GM18909 (cell line): Measurements from ENCODE around the gene CYP17A1.
"Not testable (repeated sequence)": the region's sequence is repeated elsewhere in the genome, so short reads cannot be mapped to it uniquely, and the experiment has no call there.

Experiments
- ATAC-seq: cut with Tn5 transposase; IDR thresholded peaks from one replicate; pipeline ENCODE4 v1.9.1; 2021; ENCODE audit warnings: mild to moderate bottlenecking; ENCODE audit not compliant: unreplicated experiment, poor library complexity

The CYP17A1 gene, protein sequence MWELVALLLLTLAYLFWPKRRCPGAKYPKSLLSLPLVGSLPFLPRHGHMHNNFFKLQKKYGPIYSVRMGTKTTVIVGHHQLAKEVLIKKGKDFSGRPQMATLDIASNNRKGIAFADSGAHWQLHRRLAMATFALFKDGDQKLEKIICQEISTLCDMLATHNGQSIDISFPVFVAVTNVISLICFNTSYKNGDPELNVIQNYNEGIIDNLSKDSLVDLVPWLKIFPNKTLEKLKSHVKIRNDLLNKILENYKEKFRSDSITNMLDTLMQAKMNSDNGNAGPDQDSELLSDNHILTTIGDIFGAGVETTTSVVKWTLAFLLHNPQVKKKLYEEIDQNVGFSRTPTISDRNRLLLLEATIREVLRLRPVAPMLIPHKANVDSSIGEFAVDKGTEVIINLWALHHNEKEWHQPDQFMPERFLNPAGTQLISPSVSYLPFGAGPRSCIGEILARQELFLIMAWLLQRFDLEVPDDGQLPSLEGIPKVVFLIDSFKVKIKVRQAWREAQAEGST

DNA sequence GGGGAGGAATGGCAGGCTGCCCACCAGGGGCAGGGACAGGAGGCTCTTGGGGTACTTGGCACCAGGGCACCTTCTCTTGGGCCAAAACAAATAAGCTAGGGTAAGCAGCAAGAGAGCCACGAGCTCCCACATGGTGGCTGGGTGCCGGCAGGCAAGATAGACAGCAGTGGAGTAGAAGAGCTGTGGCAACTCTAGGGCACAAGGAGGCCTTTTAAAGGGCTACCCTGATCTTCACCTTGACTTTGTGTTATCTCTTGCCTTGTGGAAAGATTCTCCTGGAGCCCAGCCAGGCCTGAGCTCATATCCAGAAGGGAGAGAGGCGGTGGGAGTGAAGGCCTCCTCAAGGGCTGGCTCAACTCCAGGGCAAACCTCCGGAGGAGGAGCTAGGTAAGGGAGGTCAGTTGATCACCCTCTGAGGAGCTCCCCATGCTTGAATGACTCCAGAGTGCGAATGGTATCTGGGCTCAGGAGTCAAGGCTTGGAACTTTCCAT is at the start of gene CYP17A1:
Gene CYP17A1, minus strand, starts transcription at position 184 of the 492 bp plus-strand sequence. Its CDS starts 52 bp downstream, at position 132.
- ATAC-seq, result no peak

DNA sequence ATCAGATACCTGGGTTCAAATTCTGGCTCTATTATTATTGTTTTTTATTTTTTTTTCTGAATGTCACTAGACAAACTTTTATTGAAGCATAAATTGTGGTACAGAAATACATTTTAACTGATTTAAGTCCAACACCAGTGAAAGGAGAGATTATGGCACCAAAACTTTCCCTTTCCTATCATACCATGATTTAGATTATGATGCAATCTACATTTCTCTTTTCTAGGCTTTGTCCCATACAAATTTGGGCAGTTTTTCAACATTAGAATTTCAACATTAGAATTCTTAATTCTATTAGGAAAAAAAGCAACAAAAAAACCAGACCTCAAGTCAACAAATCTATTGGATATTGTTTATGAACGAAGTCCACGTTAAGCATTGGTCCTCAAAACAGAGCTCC is 43.0 kb upstream of the CYP17A1 start:
- ATAC-seq, result no peak

DNA sequence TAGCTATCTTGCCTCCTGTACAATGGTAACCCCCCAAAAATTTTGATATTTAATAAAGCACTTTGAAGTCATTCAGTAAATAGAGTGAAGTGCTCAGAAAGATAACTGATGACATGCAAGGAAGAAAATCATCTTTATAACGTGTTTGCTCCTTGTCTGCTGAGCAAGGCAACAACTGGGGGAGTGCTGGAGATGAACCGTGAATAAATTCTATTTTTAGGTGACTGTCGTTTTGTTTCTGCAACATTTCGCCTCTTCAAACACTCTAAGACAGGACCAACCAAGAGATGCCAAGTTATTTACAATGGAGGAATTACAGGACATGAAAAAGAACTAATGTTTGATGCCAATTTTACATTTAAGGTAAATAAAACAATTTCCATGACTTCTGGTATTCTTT is 41.4 kb upstream of the CYP17A1 start:
- ATAC-seq, result no peak

DNA sequence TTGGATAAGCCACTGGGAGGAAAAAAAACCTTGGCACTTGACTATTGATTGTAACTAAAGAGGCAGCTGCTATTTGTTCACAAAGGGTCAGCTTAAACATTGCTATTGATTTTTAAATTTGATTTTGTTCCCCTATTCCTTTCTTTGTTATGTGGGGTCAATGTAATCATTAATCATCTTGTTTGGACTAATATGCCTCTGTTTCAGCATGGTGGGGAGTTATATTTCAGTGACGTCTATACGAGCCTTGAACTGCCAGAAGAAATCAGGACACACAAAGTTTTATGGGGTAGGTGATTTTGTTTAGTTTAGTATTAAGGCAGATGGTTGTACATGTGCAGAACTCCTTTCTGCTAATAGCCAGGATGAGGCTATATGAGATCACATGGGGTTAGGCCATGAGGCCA is 39.5 kb upstream of the CYP17A1 start:
- ATAC-seq, result no peak

DNA sequence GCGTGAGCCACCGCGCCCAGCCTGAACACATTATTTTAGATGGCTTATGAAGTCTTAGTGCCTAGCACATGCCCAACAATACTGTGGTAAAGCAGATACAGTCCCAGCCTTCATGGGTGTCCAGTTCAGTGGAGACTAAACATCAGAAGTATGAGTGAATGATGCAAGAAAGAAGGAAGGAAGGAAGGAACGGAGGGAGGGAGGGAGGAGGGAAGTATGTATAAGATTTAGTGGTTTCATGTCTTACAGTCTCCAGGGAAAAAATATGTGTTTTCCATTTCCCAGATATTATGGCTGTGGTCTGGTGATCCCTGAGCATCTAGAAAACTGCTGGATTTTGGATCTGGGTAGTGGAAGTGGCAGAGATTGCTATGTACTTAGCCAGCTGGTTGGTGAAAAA is 35.0 kb upstream of the CYP17A1 start:
- no peak for ATAC-seq

DNA sequence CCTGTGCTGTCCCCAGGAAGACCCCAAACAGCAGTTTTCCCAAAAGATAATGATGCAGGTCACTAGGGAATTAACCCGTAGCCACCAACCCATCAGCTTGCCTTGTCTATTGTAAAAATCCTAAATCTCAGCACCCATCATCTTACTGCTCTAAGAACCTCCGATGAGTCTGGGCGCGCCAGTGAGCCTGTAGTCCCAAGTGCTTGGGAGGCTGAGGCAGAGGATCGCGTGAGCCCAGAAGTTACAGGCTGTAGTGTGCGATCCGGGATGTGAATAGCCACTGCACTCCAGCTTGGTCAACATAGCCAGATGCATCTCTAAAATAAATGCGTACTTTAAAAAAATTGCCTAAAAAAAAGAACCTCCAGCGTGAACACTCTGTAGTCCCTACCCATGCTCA is 33.0 kb upstream of the CYP17A1 start:
- ATAC-seq, result no peak

DNA sequence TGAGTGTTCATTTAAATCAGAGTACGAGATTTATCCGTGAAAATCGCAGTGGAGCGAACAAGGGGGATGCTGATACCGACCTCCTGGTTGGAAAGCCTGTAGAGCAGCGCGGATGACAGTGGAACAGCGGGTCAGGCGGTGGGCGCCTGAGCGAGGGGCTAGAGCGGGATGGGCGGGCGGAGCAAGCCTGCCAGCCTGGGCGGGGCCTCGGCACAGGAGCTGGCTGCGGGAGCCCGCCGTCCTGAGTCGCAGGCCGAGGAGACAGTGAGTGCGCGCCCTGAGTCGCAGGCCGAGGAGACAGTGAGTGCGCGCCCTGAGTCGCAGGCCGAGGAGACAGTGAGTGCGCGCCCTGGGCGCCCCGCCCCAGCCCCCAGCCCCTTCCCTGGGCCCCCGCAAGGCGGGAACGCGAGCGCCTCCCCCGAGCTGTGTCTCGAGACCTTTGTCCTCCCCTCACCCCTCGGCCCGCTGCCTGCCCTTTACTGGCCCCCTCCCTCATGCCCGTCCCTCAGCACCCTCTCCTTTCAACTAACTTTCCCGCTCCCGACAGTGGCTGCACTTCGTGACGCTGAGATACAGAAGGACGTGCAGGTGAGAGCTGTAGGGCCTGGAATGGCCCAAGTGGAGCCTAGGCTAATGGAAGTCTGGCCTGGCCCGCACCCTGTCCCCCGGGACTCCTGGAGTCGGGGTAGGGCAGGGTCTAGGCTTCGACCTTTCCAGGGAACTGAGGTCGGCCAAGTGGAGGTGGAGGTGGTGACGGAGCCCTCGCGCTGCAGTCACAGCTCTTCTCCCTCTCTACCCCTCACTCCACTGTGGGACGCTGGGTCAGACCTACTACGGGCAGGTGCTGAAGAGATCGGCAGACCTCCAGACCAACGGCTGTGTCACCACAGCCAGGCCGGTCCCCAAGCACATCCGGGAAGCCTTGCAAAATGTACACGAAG is 32.3 kb upstream of the CYP17A1 start, which contains the start of gene AS3MT:
Gene AS3MT, plus strand, starts transcription at position 213 of the 941 bp plus-strand sequence. Its CDS starts 123 bp downstream, at position 336.
- no peak for ATAC-seq

DNA sequence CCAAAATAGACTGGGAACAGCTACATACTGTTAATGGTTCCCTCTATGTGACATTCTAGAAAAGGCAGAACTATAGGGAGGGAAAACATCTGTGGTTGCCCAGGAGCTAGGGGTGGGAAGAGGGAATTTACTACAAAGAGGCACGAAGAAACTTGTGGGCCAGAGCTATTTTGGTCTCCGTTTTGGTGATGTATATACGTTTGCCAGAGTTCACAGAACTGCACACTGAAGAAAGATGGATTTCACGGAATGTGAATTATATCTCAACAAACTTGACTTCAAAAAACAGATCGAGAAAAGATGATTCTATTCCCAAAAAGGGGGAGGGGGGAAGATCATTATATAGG is 31.7 kb upstream of the CYP17A1 start:
- ATAC-seq, result no peak

DNA sequence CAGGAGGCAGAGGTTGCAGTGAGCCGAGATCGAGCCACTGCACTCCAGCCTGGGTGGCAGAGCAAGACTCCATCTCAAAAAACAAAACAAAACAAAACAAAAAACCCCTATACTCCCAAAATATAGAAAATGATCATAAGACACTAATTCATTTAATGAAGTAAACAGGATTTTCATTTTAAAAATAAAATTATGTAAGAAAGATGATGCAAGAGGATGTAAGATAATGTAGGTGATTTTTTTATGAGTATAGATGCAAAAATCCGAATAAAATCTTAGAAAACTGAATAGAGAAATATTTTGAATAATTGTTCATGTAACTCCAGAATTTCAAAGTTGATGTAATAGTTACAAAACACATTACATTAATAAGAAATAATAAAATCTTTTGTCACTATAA is 28.4 kb upstream of the CYP17A1 start:
- ATAC-seq, result no peak

DNA sequence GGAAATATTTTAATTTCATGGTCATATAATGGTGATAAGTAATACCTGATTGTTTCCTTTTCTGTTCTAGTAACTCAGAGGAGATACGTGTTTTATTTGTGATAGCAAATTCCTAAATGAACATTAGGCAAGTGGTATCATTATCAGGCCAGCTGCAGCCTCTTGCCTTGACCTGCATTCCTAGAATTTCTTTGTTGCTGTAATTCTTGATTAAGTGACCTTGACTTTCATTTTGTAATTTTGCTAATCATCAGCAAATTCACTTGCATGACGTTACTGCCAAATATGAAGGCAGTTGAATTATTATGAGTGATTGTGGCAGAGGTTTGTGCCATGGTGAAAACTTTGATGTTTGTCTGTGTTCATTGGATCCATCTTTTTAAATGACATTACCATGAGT is 26.4 kb upstream of the CYP17A1 start:
- no peak for ATAC-seq

DNA sequence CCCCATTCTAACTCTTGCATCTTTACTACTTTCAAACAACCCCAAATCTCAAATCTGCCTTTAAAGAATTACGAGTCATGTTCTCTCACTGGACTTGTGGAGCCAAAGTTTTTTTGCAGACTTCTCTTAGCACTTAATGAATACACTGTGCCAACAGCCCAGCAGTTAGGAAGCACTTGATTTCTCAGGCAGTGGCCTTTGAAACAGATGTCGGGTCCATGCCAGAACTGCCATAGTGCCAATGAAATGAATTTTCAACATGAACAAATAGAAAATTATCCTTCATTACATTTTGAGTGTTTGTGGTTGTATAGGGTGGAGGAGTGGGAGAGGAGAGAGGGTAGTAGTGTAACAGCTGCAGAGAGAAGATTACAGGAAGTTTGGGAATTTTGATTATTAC is 22.7 kb upstream of the CYP17A1 start:
- ATAC-seq, result no peak

DNA sequence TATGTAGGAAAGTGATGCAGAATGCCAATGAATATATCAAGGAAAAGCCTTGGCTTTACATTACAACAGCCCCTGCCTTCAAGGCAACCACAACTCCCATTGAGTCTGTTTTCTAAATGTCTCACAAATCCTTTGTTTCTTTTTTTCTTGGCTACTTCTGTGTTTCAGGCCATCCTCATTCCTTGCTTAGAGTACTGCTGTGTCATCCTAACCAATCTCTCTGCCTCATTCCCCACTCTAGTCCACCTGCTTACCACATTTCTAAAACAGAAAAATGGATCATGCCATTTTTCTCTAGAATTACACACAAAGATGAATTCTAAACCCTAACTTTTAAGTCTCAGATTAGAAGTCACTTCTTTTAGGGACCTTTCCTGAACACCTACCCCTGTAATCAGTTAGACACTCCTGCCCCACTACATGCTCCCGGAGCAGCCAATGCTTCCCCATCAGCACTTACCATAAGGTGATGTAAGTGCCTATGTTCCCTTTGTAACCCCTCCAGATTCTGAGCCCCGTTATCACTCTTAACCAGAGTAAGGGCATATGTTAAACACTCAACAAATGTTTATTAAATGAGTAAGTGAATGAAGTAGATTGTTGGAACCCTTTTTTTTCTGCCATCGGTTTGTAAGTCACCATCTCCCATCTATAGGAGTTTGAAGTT is 19.7 kb upstream of the CYP17A1 start:
- ATAC-seq, result no peak

DNA sequence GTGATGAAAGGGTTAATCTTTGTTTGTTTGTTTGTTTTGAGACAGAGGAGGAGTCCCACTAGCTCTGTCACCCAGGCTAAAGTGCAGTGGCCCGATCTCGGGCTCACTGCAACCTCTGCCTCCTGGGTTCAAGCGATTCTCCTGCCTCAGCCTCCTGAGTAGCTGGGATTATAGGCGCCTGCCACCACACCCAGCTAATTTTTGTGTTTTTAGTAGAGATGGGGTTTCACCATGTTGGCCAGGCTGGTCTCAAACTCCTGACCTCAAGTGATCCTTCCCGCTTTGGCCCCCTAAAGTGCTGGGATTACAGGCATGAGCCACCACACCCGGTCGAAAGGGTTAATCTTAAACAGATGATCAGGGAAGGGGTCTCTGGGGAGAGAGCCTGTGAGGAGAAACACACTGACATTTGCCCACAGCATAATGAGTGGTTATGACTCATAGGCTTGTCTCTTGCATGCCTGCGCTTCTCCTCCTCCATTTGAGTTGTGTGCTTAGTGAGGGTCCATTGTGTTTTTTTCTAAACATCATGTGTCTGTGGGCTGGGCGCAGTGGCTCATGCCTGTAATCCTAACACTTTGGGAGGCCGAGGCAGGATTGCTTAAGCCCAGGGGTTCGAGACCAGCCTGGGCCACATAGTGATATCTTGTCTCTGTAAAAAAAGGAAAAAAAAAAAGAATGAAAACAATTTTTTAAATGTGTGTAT is 18.7 kb upstream of the CYP17A1 start:
- not testable (repeated sequence) for ATAC-seq

DNA sequence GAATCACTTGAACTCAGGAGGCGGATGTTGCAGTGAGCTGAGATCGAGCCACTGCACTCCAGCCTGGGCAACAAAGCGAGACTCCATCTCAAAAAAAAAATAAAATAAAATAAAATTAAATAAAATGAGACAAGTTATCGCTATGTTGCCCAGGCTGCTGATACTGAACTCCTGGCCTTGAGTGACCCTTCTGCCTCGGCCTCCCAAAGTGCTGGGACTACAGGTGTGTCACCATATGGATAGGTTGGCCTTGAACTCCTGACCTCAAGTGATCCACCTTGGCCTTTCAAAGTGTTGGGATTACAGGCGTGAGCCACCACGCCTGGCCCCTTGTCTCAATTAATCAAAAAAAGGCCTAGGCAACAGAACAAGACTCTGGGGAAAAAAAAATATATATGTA is 16.0 kb upstream of the CYP17A1 start:
- not testable (repeated sequence) for ATAC-seq

DNA sequence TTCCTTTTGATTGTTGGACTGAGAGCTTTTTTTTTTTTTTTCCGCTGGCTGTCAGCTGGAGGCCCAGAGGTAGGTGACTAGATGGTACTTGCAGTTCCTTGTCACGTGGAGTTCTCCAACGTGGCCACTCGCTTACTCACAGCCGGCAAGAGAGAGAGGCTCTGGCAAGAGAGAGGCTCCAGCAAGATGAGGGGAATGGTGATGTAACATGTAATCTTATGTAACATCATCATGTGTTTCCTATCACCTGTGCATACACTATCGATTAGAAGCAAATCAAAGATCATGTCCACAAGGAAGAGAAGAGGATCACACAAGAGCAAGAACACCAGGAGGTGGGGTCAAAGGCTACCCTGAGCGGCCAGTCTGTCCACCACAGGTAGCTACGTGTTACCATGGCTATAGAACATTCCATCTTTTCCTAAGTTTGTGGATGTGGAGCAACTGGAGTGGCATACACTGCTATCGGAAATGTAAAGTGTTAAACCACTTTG is 12.9 kb upstream of the CYP17A1 start:
- no peak for ATAC-seq

DNA sequence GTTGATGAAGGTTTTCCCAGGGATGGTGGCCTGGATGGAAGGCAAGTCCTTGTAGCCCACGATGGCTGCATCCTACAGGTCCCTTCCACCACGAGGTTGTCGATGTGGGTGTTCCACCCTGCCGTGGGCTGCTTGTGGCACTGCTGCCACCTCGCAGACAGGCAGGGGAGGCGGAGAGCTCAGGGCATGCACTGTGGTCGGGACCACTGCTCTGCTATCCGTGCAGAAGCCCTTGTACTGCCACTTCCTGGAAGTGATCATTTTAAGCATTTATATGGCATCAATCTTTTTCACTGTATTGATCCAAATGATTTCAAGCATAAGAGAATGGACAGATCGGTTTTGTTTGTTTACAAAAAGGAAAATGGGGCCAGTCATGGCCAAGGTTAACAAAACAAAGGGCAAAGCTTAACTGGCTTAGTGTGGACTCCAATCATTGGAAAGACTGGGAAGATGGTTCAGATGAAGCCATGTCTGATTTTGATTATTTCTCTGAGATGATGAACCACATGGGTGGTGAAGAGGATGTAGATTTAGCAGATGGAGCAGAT is 8.2 kb upstream of the CYP17A1 start:
- ATAC-seq, result no peak

DNA sequence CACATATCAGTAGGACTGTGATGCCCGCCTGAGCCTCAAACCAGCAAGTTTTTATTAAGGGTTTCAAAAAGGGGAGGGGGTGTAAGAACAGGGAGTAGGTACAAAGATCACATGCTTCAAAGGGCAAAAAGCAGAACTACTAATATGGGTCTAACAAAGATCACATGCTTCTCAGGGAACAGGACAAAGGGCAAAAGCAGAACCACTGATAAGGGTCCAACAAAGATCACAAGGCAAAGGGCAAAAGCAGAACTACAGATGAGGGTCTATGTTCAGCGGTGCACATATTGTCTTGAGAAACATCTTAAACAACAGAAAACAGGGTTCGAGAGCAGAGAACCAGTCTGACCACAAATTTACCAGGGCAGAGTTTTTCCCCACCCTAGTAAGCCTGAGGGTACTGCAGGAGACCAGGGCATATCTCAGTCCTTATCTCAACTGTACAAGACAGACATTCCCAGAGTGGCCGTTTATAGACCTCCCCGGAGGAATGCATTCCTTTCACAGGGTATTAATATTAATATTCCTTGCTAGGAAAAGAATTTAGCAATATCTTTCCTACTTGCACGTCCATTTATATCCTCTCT is 7.1 kb upstream of the CYP17A1 start:
- ATAC-seq, result not testable (repeated sequence)

DNA sequence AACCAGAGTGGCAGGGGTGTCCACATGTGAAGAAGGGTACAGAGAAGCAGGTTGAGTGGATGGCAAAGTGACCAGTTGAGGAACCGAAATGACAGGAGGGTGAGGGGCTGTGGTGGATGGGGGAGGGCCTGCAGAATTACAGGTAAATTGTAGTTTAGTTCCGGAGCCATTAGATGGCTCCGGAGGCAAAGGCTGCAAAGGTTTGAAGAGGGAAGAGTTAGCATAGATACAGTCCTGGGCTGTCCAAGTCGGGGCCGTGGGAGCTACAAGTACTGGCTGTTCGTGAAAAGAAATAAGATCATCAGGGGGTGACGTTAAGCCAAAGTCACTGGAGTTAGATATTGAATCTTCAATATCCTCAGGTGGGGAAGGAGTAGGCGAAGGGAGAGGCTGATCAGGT is 5.9 kb upstream of the CYP17A1 start:
- not testable (repeated sequence) for ATAC-seq

DNA sequence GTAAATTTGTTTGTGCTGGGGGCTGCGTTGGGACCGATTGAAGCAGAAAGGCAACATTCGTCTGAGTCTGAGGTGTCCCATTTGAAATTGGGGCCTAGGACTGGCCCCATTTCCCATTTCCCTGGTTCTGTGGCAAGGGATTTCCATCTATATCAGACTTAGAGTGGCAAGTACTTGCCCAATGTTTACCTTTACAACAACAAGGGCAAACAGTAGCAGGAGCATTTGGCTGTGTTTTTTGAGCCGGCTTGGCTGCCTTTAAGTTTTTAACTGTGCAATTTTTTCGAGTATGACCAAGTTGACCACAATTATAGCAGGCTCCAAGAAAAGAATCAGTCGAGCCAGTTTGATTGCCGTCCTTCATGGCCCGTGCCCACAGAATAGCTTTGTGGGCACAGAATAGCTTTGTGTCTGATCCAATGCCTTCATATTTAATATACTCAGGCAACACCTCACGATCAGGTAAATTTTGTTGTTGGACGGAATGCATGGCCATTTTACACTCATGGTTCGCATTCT is 4.7 kb upstream of the CYP17A1 start:
- no peak for ATAC-seq
